ENCODE results near the gene LBP. TPM values are rescaled to one million over a fixed set of nuclear protein-coding genes. Genes with fewer than 3 reads are reported as not detected.

The LBP gene
- total RNA-seq, 1 experiment from 2014 or later: 0.52 TPM

- Histone ChIP-seq H3K9me3 (ENCODE audit: control insufficient read depth, low read depth, low read length) (no peaks in the 10 kb centered on the region), H4K20me1 (ENCODE audit: control insufficient read depth, insufficient read depth, insufficient read length) (no peaks in the 10 kb centered on the region), H3K27ac (ENCODE audit: insufficient read length, low read depth, low read length) (no peak overlapping the region), H2BK20ac (ENCODE audit: low read depth, low read length, poor library complexity, severe bottlenecking) (no peak overlapping the region), H3K4me2 (ENCODE audit: insufficient read depth, insufficient read length, low read length) (no peak overlapping the region), H4K8ac (replicated peaks; ENCODE audit: insufficient read length, low read depth, low read length) (no peak overlapping the region), H3K56ac (ENCODE audit: insufficient read length, low read depth, low read length) (no peak overlapping the region), H3K79me1 (ENCODE audit: insufficient read depth, low read depth, low read length, poor library complexity, severe bottlenecking) (no peaks in the 10 kb centered on the region), H4K5ac (ENCODE audit: insufficient read length, low read depth, low read length) (no peak overlapping the region), H3K9ac (ENCODE audit: extremely low read depth, insufficient read length, low read length) (no peak overlapping the region), H2AK5ac (ENCODE audit: insufficient read length, low read length) (no peak overlapping the region), H3K23me2 (ENCODE audit: insufficient read length, low read depth, low read length, poor library complexity, severe bottlenecking) (no peaks in the 10 kb centered on the region), H3K23ac (ENCODE audit: insufficient read length, low read depth, low read length) (no peak overlapping the region), H2BK12ac (ENCODE audit: insufficient read length, low read depth, low read length) (no peak overlapping the region), H3K27me3 (ENCODE audit: insufficient read depth, low read length) (no peaks in the 10 kb centered on the region), H4K91ac (ENCODE audit: insufficient read length, low read depth, low read length) (no peak overlapping the region), H2BK120ac (ENCODE audit: low read depth, low read length, poor library complexity, severe bottlenecking) (no peak overlapping the region), H2AFZ (ENCODE audit: low read length) (no peak overlapping the region), H3K14ac (ENCODE audit: insufficient read depth, low read length) (no peak overlapping the region), H3T11ph (ENCODE audit: low read length) (no peak overlapping the region), H3K18ac (ENCODE audit: insufficient read length, low read depth, low read length) (no peak overlapping the region), H2BK5ac (ENCODE audit: insufficient read length, low read length) (no peak overlapping the region), H3K4me1 (ENCODE audit: insufficient read depth, low read length) (no peaks in the 10 kb centered on the region), H3K4ac (ENCODE audit: low read depth, low read length) (no peak overlapping the region), H2BK15ac (ENCODE audit: low read depth, low read length) (no peak overlapping the region), H3K79me2 (ENCODE audit: insufficient read depth, low read length) (no peaks in the 10 kb centered on the region; the same call in 1 of the 2 replicates)
- peaks cover 19% of the 10 kb centered on the region for H3K27me3 Mint-ChIP-seq (ENCODE audit: low read depth)
- no peaks in the 10 kb centered on the region for H3K9me3 Mint-ChIP-seq
- no CpG with 5 or more reads among the region's 3 CpGs for WGBS (ENCODE audit: extremely low coverage, insufficient read length, low lambda C conversion rate)
- DNase-seq: no peak
- no peak overlapping the region for H3K27ac Mint-ChIP-seq
- TF ChIP-seq CTCF (conservative IDR thresholded peaks at IDR 0.05): no peak
- H3K36me3 Mint-ChIP-seq (ENCODE audit: insufficient read depth in 1 of 3, low read depth in 3 of 3): no peaks in the 10 kb centered on the region
- no peak overlapping the region for H3K4me3 Mint-ChIP-seq
- H3K4me1 Mint-ChIP-seq: peaks cover 0 to 6% of the 10 kb centered on the region in 2 experiments; a peak in 2 of 4 replicates
Measured at GRCh38 chr20:38324159-38324558, 22.1 kb upstream of the LBP start.

Measured in H9 (cell line).